DMS 273 treated with DMSO at 0.1 percent for 48 hours (cell line): Measurements from ENCODE around the gene ZNF829.

Source experiments
- DNase-seq: peaks from one replicate; lab custom pipeline; 2025; lab: John Stamatoyannopoulos, UW

The ZNF829 gene

GRCh38 chr19:36915992-36916830 lies at the start of gene ZNF829, which contains the start of gene ZNF568:
Gene ZNF829, minus strand, starts transcription at chr19:36916291. Its CDS starts 1,124 bp downstream, at chr19:36915167.
Gene ZNF568, plus strand, starts transcription at chr19:36916332. Its CDS starts 6,439 bp downstream, at chr19:36922771.
- peak; percentile 78 for DNase-seq

DNA sequence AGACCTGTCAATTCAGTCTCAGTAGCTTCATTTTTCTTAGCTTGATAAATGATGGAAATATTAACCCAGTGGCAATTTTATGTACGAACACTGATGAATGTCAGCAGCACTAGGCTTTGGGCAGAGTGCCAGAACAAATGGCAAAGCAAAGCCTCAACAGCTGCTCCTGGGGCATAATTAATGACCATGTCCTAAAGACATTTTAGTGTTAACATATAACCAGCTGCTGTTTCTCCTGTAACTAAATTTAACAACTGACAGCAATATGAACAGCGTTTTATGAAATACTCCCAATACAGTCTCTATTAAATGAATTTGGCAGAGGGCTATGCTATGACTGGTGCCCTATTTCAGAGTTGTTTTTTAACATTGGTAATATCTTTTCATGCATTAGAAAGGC lies 47.2 kb upstream of the ZNF829 start:
- peak; percentile 90 for DNase-seq

- DNase-seq = no peak
Observed at GRCh38 chr19:36962346-36962745, 46.3 kb upstream of the ZNF829 start.

DNA sequence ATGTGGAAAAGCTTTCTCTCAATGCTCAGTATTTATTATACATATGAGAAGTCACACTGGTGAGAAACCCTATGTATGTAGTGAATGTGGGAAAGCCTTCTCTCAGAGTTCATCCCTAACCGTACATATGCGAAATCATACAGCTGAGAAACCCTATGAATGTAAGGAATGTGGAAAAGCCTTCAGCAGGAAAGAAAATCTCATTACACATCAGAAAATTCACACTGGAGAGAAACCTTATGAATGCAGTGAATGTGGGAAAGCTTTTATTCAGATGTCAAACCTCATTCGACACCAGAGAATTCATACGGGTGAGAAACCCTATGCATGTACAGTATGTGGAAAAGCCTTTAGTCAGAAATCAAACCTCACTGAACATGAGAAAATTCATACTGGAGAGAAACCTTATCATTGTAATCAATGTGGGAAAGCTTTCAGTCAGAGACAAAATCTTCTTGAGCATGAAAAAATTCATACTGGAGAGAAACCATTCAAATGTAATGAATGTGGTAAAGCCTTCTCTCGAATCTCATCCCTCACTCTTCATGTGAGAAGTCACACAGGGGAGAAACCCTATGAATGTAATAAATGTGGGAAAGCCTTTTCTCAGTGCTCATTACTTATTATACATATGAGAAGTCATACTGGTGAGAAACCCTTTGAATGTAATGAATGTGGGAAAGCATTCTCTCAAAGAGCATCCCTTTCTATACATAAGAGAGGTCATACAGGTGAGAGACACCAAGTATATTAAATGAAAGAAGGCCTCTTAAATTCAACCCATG lies 34.4 kb upstream of the ZNF829 start:
- no peak for DNase-seq

DNA sequence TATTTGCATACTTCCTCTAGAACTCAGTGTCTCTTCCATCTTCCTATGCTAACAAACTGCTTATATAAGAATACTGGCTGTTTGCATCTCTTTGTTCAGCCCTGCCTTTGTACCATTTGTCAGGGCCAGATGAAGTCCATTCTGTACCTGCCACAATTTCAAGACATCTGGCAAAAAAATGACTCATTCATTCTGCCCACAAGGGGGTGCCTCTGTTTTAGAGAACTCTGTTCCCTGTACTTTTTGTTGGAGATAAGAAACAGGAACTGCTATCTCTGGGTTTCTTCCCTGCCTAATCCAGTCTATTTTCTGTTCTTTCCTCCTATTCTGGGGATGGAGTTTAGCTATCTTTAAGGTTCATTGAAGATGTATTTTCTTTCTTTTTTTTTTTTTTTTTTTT lies 23.1 kb upstream of the ZNF829 start:
- no peak for DNase-seq

GRCh38 chr19:36931684-36932083 lies 15.6 kb upstream of the ZNF829 start:
- DNase-seq = no peak

GRCh38 chr19:36918090-36918489 lies 2.0 kb upstream of the ZNF829 start:
- no peak for DNase-seq

- DNase-seq = no peak
Observed at GRCh38 chr19:36916991-36917390, 900 bp upstream of the ZNF829 start.

GRCh38 chr19:36898422-36898821 lies 17.7 kb downstream of the ZNF829 start:
- no peak for DNase-seq

DNA sequence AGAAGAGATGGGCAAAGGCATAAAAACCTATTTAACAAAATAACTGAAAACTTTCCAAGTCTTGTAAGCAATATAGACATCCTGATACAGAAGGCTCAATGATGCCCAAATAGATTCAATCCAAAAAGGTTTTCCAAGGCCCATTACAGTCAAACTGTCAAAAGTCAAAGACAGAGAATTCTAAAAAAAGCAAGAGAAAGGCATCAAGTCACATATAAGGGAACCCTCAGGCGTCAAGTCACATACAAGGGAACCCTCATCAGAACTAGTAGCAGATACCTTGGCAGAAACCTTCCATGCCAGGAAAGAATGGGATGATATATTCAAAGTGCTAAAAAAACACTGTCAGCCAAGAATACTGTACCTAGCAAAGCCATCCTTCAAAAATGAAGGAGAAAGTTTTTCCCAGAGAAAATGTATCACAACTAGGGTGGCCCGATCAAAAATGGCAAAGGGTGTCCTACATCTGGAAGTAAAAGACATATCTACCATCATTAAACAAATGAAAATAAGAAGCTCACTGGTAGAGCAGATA lies 21.2 kb downstream of the ZNF829 start:
- DNase-seq = no peak

GRCh38 chr19:36891768-36892357 lies 24.2 kb downstream of the ZNF829 start:
- DNase-seq = no peak

DNA sequence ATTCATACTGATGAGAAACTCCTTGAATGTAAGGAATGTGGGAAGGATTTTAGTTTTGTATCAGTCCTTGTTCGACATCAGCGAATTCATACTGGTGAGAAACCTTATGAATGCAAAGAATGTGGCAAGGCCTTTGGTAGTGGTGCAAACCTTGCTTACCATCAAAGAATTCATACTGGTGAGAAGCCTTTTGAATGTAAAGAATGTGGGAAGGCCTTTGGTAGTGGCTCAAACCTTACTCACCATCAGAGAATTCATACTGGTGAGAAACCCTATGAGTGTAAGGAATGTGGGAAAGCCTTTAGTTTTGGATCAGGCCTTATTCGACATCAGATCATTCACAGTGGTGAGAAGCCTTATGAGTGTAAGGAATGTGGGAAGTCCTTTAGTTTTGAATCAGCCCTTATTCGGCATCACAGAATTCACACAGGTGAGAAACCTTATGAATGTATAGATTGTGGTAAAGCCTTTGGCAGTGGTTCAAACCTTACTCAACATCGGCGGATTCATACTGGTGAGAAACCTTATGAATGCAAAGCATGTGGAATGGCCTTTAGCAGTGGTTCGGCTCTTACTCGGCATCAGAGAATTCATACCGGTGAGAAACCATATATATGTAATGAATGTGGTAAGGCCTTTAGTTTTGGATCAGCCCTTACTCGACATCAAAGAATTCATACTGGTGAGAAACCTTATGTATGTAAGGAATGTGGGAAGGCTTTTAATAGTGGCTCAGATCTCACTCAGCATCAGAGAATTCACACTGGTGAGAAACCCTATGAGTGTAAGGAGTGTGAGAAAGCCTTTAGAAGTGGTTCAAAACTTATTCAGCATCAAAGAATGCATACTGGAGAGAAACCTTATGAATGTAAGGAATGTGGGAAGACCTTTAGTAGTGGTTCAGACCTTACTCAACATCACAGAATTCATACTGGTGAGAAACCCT lies 38.8 kb downstream of the ZNF829 start:
- no peak for DNase-seq

DNA sequence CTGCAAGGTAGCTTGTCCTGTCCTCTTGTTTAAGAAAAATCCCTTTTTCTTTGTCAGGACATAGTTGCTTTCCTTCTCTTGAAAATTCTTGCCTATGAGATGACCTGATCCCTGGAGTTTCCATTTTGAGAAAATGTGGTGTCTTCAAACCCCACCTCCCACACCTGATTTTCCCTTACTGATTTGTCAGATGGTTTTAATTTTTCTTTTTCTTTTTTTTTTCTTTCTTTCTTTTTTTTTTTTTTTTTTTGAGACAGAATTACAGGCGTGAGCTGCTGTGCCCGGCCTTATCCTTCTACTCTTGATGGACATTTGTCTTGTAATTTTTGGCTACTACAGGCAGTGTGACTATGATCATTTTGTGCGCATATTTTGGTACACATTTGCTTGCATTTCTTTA lies 64.2 kb downstream of the ZNF829 start:
- DNase-seq = no peak

- DNase-seq = peak; percentile 91
Observed at GRCh38 chr19:36850559-36851442, 65.3 kb downstream of the ZNF829 start, which contains the start of gene ZNF345. Gene ZNF345, plus strand, starts transcription at chr19:36850876. Its CDS starts 25,955 bp downstream, at chr19:36876831.

GRCh38 chr19:36849701-36850558 lies 66.2 kb downstream of the ZNF829 start:
- peak; percentile 83 for DNase-seq

DNA sequence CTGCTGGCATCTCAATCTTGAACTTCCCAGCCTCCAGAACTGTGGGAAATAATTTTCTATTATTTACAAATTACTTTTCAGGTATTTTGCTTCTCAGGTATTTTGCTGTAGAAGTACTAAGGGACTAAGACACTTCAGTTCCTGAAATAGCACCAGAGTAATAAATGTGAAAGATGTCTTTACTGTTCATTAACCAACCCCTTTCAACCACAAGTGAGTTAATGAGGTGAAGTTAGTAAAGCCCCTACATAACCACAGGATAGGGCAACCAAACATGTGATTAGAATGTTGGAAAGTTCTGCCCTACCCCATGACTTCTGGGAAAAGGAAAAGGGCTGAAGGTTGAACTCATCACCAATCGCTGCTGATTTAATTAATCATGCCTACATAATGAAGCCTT lies 68.1 kb downstream of the ZNF829 start:
- DNase-seq = no peak

DNA sequence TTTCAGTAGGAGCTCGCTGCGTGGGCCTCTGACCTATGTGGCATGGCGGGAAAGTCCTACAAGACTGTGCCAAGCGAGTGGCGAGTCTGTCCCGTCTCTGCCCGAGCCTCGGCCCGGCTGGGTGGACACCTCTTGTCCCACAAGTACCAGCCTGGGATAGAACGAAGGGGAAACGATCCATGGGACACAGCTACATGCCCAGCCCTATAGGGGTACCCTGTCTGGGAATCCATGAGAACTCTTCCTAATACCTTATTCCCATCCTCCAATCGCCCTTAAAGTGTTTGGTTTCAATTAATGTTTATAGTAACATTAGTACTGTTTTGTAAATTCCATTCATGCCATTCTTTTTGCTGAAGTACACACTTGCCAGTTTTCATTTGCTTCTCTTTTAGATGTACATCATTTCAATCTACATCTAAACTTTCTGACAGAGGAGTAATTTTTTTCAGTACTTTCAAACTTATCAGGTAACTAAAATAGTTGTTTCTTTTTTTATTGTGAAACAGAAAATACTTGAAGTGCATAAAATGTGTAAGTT lies 77.2 kb downstream of the ZNF829 start:
- DNase-seq = no peak
